ENCODE measurements around the gene HHLA2.

HHLA2 gene

GRCh38 chr3:108389372-108389771 is 93.0 kb downstream of the HHLA2 start:
- TF ChIP-seq REST (IDR thresholded peaks at IDR 0.05; ENCODE audit: low read depth), result no peak
- no peak for TF ChIP-seq USF1 (IDR thresholded peaks at IDR 0.05)
- no peak for TF ChIP-seq EGR1 (IDR thresholded peaks at IDR 0.05)
- TF ChIP-seq YY1 (IDR thresholded peaks at IDR 0.05; ENCODE audit: low read depth), result no peak
- TF ChIP-seq EP300 (IDR thresholded peaks at IDR 0.05; ENCODE audit: borderline replicate concordance), result no peak
- TF ChIP-seq RAD21 (IDR thresholded peaks at IDR 0.05; ENCODE audit: low read depth), result no peak
- TF ChIP-seq CEBPB (IDR thresholded peaks at IDR 0.05), result no peak
- no peak for TF ChIP-seq NFIC (IDR thresholded peaks at IDR 0.05)
- no peak for TF ChIP-seq TAF1 (IDR thresholded peaks at IDR 0.05; ENCODE audit: low read depth)
- no peak for TF ChIP-seq FOXM1 (IDR thresholded peaks at IDR 0.05; ENCODE audit: borderline replicate concordance, low read depth)
- no peak for TF ChIP-seq TCF12 (IDR thresholded peaks at IDR 0.05; ENCODE audit: low read depth)
- TF ChIP-seq CREB1 (IDR thresholded peaks at IDR 0.05; ENCODE audit: low read depth), result no peak
- TF ChIP-seq MAX (IDR thresholded peaks at IDR 0.05), result no peak
- no peak for TF ChIP-seq TEAD4 (IDR thresholded peaks at IDR 0.05)
- no peak for TF ChIP-seq ZBTB7A (IDR thresholded peaks at IDR 0.05; ENCODE audit: low read depth)

GRCh38 chr3:108391917-108392593 is 95.7 kb downstream of the HHLA2 start:
- TF ChIP-seq TAF1 (IDR thresholded peaks at IDR 0.05; ENCODE audit: low read depth), result no peak
- no peak for TF ChIP-seq TEAD4 (IDR thresholded peaks at IDR 0.05)
- no peak for TF ChIP-seq FOXM1 (IDR thresholded peaks at IDR 0.05; ENCODE audit: borderline replicate concordance, low read depth)
- no peak for TF ChIP-seq USF1 (IDR thresholded peaks at IDR 0.05)
- TF ChIP-seq YY1 (IDR thresholded peaks at IDR 0.05; ENCODE audit: low read depth), result no peak
- no peak for TF ChIP-seq EP300 (IDR thresholded peaks at IDR 0.05; ENCODE audit: borderline replicate concordance)
- no peak for TF ChIP-seq RAD21 (IDR thresholded peaks at IDR 0.05; ENCODE audit: low read depth)
- TF ChIP-seq NFIC (IDR thresholded peaks at IDR 0.05), result no peak
- no peak for TF ChIP-seq CREB1 (IDR thresholded peaks at IDR 0.05; ENCODE audit: low read depth)
- no peak for TF ChIP-seq ZBTB7A (IDR thresholded peaks at IDR 0.05; ENCODE audit: low read depth)
- TF ChIP-seq CEBPB (IDR thresholded peaks at IDR 0.05), result no peak
- no peak for TF ChIP-seq REST (IDR thresholded peaks at IDR 0.05; ENCODE audit: low read depth)
- no peak for TF ChIP-seq MAX (IDR thresholded peaks at IDR 0.05)
- TF ChIP-seq TCF12 (IDR thresholded peaks at IDR 0.05; ENCODE audit: low read depth), result no peak
- no peak for TF ChIP-seq EGR1 (IDR thresholded peaks at IDR 0.05)

- TF ChIP-seq CREB1 (IDR thresholded peaks at IDR 0.05; ENCODE audit: low read depth) (no peak), FOXM1 (IDR thresholded peaks at IDR 0.05; ENCODE audit: borderline replicate concordance, low read depth) (no peak), USF1 (IDR thresholded peaks at IDR 0.05) (no peak), EGR1 (IDR thresholded peaks at IDR 0.05) (no peak), TEAD4 (IDR thresholded peaks at IDR 0.05) (no peak), EP300 (IDR thresholded peaks at IDR 0.05; ENCODE audit: borderline replicate concordance) (no peak), TAF1 (IDR thresholded peaks at IDR 0.05; ENCODE audit: low read depth) (no peak), RAD21 (IDR thresholded peaks at IDR 0.05; ENCODE audit: low read depth) (no peak), REST (IDR thresholded peaks at IDR 0.05; ENCODE audit: low read depth) (no peak), TCF12 (IDR thresholded peaks at IDR 0.05; ENCODE audit: low read depth) (no peak), CEBPB (IDR thresholded peaks at IDR 0.05) (no peak), MAX (IDR thresholded peaks at IDR 0.05) (no peak), YY1 (IDR thresholded peaks at IDR 0.05; ENCODE audit: low read depth) (no peak)
Observed at GRCh38 chr3:108393128-108393900, 97.0 kb downstream of the HHLA2 start.
